ENCODE results near the gene DYSF.
A peak's percentile ranks its signal among the peaks of the same experiment; 100 is the strongest.

DYSF gene

DNA sequence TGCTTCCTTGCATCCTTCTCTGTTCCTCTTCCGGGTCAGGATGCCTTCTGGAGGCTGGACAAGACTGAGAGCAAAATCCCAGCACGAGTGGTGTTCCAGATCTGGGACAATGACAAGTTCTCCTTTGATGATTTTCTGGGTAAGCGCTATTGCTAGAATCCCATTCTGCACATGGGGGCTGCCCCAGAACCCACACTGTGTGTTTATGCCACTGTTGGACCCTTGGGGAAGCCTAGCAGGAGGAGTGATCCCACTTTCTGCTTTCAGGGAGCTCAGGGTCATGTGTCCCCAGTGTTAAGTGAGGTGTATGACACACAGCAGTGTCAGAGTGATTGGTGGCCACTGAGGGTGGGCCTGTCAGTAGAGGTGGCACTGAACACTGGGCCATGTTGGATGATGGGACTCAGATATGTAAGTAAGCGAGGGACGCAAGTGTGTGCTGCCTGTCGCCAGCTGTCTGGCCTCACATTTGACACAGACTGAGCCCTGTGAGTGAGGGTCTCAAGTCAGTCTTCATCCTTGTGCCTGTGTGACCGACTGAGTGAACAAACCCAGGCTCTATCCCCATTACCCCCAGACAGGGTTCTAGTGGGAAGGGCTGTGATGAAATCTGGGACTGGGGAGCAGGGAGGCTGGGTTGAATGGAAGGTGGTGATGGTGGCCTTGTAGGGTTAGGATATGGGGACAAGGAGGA, 220.9 kb downstream of the DYSF start:
- Histone ChIP-seq H4K8ac (ENCODE audit: low read depth, low read length) (no peak overlapping the region), H2BK5ac (ENCODE audit: low read length) (no peak overlapping the region), H3K4me3 (ENCODE audit: low read length in 2 of 2) (no peak overlapping the region), H3K4ac (ENCODE audit: low read length) (no peak overlapping the region), H2BK12ac (ENCODE audit: low read length) (no peak overlapping the region), H2BK15ac (ENCODE audit: low read length) (no peak overlapping the region), H3K18ac (ENCODE audit: low read length) (peak overlapping the region; percentile 15), H3K14ac (ENCODE audit: low read length) (no peak overlapping the region), H3K4me2 (ENCODE audit: insufficient read depth, low read length, poor library complexity, severe bottlenecking) (no peak overlapping the region), H3K23ac (ENCODE audit: low read depth, low read length, poor library complexity) (peak overlapping the region; percentile 25), H3K79me1 (ENCODE audit: low read depth, low read length) (no peaks in the 10 kb centered on the region), H2AFZ (ENCODE audit: low read length) (no peak overlapping the region), H3K9me3 (replicated peaks in 1 of 2; ENCODE audit: control insufficient read depth in 2 of 2, insufficient read depth in 1 of 2, low read depth in 1 of 2, low read length in 2 of 2) (no peaks in the 10 kb centered on the region), H3K9ac (ENCODE audit: low read depth, low read length, poor library complexity) (no peak overlapping the region), H3K36me3 (replicated peaks in 1 of 2; ENCODE audit: control insufficient read depth in 2 of 2, insufficient read depth in 2 of 2, low read length in 2 of 2) (no peaks in the 10 kb centered on the region), H2AK5ac (ENCODE audit: low read depth, low read length) (no peak overlapping the region), H4K91ac (ENCODE audit: low read depth, low read length, poor library complexity) (peak overlapping the region; percentile 22), H3K27ac (replicated peaks; ENCODE audit: low read length) (no peak overlapping the region), H3K4me1 (ENCODE audit: control insufficient read depth in 2 of 2, insufficient read depth in 1 of 2, low read depth in 1 of 2, low read length in 2 of 2) (no peaks in the 10 kb centered on the region), H2BK120ac (ENCODE audit: low read depth, low read length) (no peak overlapping the region), H3K27me3 (ENCODE audit: control insufficient read depth in 3 of 3, insufficient read depth in 3 of 3, low read depth in 1 of 3, low read length in 3 of 3) (peaks cover 0 to 4% (median 0%) of the 10 kb centered on the region in 3 experiments)
- WGBS, 2 donors (ENCODE audit: extremely low coverage in 2 of 2, insufficient read length in 2 of 2, insufficient replicate concordance in 1 of 2) = no CpG with 5 or more reads among the region's 7 CpGs
- DNase-seq (ENCODE audit: low spot score) = no peak

DNA sequence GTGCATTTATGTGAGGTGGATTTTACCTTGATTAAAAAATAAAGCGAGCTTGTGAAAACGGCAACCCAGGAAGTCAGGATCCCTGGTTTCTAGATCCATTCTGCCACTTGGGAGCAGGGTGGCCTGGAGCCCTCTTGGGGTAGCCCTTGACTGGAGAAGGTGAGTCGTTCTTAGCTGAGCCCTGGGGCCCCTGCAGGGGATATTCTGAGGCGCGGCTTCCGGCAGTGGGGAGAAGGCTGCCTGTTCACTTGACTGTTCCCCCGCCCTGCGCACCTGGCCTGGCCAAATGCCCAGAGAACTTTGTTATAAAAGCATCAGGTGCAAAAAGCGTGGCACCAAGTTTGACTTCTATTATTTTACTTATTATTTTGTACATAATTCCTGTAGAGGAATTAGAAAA, 221.9 kb downstream of the DYSF start:
- Histone ChIP-seq H2BK5ac (ENCODE audit: low read length) (no peak overlapping the region), H2AFZ (ENCODE audit: low read length) (no peak overlapping the region), H3K79me1 (ENCODE audit: low read depth, low read length) (no peaks in the 10 kb centered on the region), H3K27me3 (ENCODE audit: control insufficient read depth in 3 of 3, insufficient read depth in 3 of 3, low read depth in 1 of 3, low read length in 3 of 3) (peaks cover 0 to 4% (median 0%) of the 10 kb centered on the region in 3 experiments), H2BK120ac (ENCODE audit: low read depth, low read length) (no peak overlapping the region), H3K4me2 (ENCODE audit: insufficient read depth, low read length, poor library complexity, severe bottlenecking) (no peak overlapping the region), H3K4me3 (ENCODE audit: low read length in 2 of 2) (no peak overlapping the region), H2AK5ac (ENCODE audit: low read depth, low read length) (no peak overlapping the region), H2BK15ac (ENCODE audit: low read length) (no peak overlapping the region), H3K14ac (ENCODE audit: low read length) (no peak overlapping the region), H3K9ac (ENCODE audit: low read depth, low read length, poor library complexity) (no peak overlapping the region), H3K27ac (replicated peaks; ENCODE audit: low read length) (no peak overlapping the region), H3K9me3 (replicated peaks in 1 of 2; ENCODE audit: control insufficient read depth in 2 of 2, insufficient read depth in 1 of 2, low read depth in 1 of 2, low read length in 2 of 2) (no peaks in the 10 kb centered on the region), H3K36me3 (replicated peaks in 1 of 2; ENCODE audit: control insufficient read depth in 2 of 2, insufficient read depth in 2 of 2, low read length in 2 of 2) (no peaks in the 10 kb centered on the region), H3K23ac (ENCODE audit: low read depth, low read length, poor library complexity) (no peak overlapping the region), H4K91ac (ENCODE audit: low read depth, low read length, poor library complexity) (no peak overlapping the region), H3K18ac (ENCODE audit: low read length) (no peak overlapping the region), H4K8ac (ENCODE audit: low read depth, low read length) (no peak overlapping the region), H3K4ac (ENCODE audit: low read length) (no peak overlapping the region), H3K4me1 (ENCODE audit: control insufficient read depth in 2 of 2, insufficient read depth in 1 of 2, low read depth in 1 of 2, low read length in 2 of 2) (no peaks in the 10 kb centered on the region), H2BK12ac (ENCODE audit: low read length) (no peak overlapping the region)
- no CpG with 5 or more reads among the region's 9 CpGs for WGBS, 2 donors (ENCODE audit: extremely low coverage in 2 of 2, insufficient read length in 2 of 2, insufficient replicate concordance in 1 of 2)
- DNase-seq (ENCODE audit: low spot score) = no peak

DNA sequence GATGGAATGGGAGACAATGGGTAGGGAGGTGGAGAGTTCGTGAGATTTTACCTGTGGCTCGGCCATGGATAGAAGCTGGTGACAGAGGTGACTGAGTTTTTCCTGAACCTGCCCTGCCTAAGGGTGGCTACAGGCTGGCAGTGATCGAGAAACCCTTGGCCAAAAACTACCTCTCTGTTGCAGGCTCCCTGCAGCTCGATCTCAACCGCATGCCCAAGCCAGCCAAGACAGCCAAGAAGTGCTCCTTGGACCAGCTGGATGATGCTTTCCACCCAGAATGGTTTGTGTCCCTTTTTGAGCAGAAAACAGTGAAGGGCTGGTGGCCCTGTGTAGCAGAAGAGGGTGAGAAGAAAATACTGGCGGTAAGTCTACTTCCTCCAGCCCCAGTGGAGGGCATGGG, 225.5 kb downstream of the DYSF start:
- DNase-seq (ENCODE audit: low spot score) = no peak
- H2AK5ac ChIP-seq (ENCODE audit: low read depth, low read length) = no peak overlapping the region
- no peak overlapping the region for H2AFZ ChIP-seq (ENCODE audit: low read length)
- no peak overlapping the region for H4K91ac ChIP-seq (ENCODE audit: low read depth, low read length, poor library complexity)
- H3K4me2 ChIP-seq (ENCODE audit: insufficient read depth, low read length, poor library complexity, severe bottlenecking) = no peak overlapping the region
- no peak overlapping the region for H3K4me3 ChIP-seq (ENCODE audit: low read length in 2 of 2)
- no peak overlapping the region for H2BK12ac ChIP-seq (ENCODE audit: low read length)
- no peaks in the 10 kb centered on the region for H3K79me1 ChIP-seq (ENCODE audit: low read depth, low read length)
- no peaks in the 10 kb centered on the region for H3K27me3 ChIP-seq (ENCODE audit: control insufficient read depth in 3 of 3, insufficient read depth in 3 of 3, low read depth in 1 of 3, low read length in 3 of 3)
- no peak overlapping the region for H3K27ac ChIP-seq (replicated peaks; ENCODE audit: low read length)
- no peak overlapping the region for H3K18ac ChIP-seq (ENCODE audit: low read length)
- H2BK5ac ChIP-seq (ENCODE audit: low read length) = no peak overlapping the region
- no peak overlapping the region for H2BK15ac ChIP-seq (ENCODE audit: low read length)
- no peak overlapping the region for H3K4ac ChIP-seq (ENCODE audit: low read length)
- H3K14ac ChIP-seq (ENCODE audit: low read length) = no peak overlapping the region
- WGBS, 2 donors (ENCODE audit: extremely low coverage in 2 of 2, insufficient read length in 2 of 2, insufficient replicate concordance in 1 of 2) = no CpG with 5 or more reads among the region's 6 CpGs
- no peak overlapping the region for H3K23ac ChIP-seq (ENCODE audit: low read depth, low read length, poor library complexity)
- no peaks in the 10 kb centered on the region for H3K4me1 ChIP-seq (ENCODE audit: control insufficient read depth in 2 of 2, insufficient read depth in 1 of 2, low read depth in 1 of 2, low read length in 2 of 2)
- no peak overlapping the region for H2BK120ac ChIP-seq (ENCODE audit: low read depth, low read length)
- H4K8ac ChIP-seq (ENCODE audit: low read depth, low read length) = no peak overlapping the region
- H3K9ac ChIP-seq (ENCODE audit: low read depth, low read length, poor library complexity) = no peak overlapping the region
- H3K9me3 ChIP-seq (replicated peaks in 1 of 2; ENCODE audit: control insufficient read depth in 2 of 2, insufficient read depth in 1 of 2, low read depth in 1 of 2, low read length in 2 of 2) = no peaks in the 10 kb centered on the region
- no peaks in the 10 kb centered on the region for H3K36me3 ChIP-seq (replicated peaks in 1 of 2; ENCODE audit: control insufficient read depth in 2 of 2, insufficient read depth in 2 of 2, low read length in 2 of 2)

DNA sequence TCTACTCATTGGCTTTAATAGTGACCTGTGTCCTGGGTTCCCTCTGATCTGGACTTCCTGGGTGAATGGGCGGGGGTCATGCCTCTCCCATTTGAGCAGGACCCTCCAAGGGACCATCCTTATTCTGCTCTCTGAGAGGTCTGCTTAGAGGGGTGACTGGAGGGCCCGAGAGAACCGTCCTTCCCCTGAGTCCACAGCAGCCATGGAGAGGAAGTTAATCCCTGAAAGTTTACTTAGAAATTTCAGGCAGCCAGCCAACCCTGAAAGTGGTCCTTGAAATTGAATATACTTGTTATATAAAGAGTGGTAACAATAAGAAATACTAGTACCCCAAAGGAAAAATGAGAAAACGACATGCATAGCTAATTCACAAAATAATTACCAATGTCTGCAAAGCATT, 226.1 kb downstream of the DYSF start:
- Histone ChIP-seq H3K4me3 (ENCODE audit: low read length in 2 of 2) (no peak overlapping the region), H2BK12ac (ENCODE audit: low read length) (no peak overlapping the region), H4K8ac (ENCODE audit: low read depth, low read length) (no peak overlapping the region), H3K79me1 (ENCODE audit: low read depth, low read length) (no peaks in the 10 kb centered on the region), H4K91ac (ENCODE audit: low read depth, low read length, poor library complexity) (no peak overlapping the region), H2BK15ac (ENCODE audit: low read length) (no peak overlapping the region), H3K36me3 (replicated peaks in 1 of 2; ENCODE audit: control insufficient read depth in 2 of 2, insufficient read depth in 2 of 2, low read length in 2 of 2) (no peaks in the 10 kb centered on the region), H2BK5ac (ENCODE audit: low read length) (no peak overlapping the region), H3K9ac (ENCODE audit: low read depth, low read length, poor library complexity) (no peak overlapping the region), H3K23ac (ENCODE audit: low read depth, low read length, poor library complexity) (no peak overlapping the region), H3K4ac (ENCODE audit: low read length) (no peak overlapping the region), H3K18ac (ENCODE audit: low read length) (no peak overlapping the region), H2AFZ (ENCODE audit: low read length) (no peak overlapping the region), H3K9me3 (replicated peaks in 1 of 2; ENCODE audit: control insufficient read depth in 2 of 2, insufficient read depth in 1 of 2, low read depth in 1 of 2, low read length in 2 of 2) (no peaks in the 10 kb centered on the region), H2AK5ac (ENCODE audit: low read depth, low read length) (no peak overlapping the region), H3K27me3 (ENCODE audit: control insufficient read depth in 3 of 3, insufficient read depth in 3 of 3, low read depth in 1 of 3, low read length in 3 of 3) (no peaks in the 10 kb centered on the region), H3K4me2 (ENCODE audit: insufficient read depth, low read length, poor library complexity, severe bottlenecking) (no peak overlapping the region), H2BK120ac (ENCODE audit: low read depth, low read length) (no peak overlapping the region), H3K4me1 (ENCODE audit: control insufficient read depth in 2 of 2, insufficient read depth in 1 of 2, low read depth in 1 of 2, low read length in 2 of 2) (no peaks in the 10 kb centered on the region), H3K14ac (ENCODE audit: low read length) (no peak overlapping the region), H3K27ac (replicated peaks; ENCODE audit: low read length) (no peak overlapping the region)
- WGBS, 2 donors (ENCODE audit: extremely low coverage in 2 of 2, insufficient read length in 2 of 2, insufficient replicate concordance in 1 of 2) = no CpG with 5 or more reads among the region's 4 CpGs
- no peak for DNase-seq (ENCODE audit: low spot score)
